ENCODE results near the gene UNK. TPM values are rescaled to one million over a fixed set of nuclear protein-coding genes. Genes with fewer than 3 reads are reported as not detected.

The UNK gene
- total RNA-seq, 4 donors from 2014 or later: 18.0 to 23.7 (median 20.0) TPM

GRCh38 chr17:75842411-75842810 lies 57.8 kb downstream of the UNK start:
- no peak overlapping the region for H3K4me3 ChIP-seq
- no peaks in the 10 kb centered on the region for H3K27me3 ChIP-seq
- WGBS: 88% methylated on average over 15 of the region's 18 CpGs
- no peaks in the 10 kb centered on the region for H3K9me3 ChIP-seq
- intact Hi-C loops (cut with DNase I): no loop called here
- no peak overlapping the region for H3K27ac ChIP-seq (replicated peaks in 1 of 4)
- DNase-seq (ENCODE audit: extremely low spot score): no peak
- TF ChIP-seq POLR2AphosphoS5 (IDR thresholded peaks at IDR 0.05) (no peak), EP300 (IDR thresholded peaks at IDR 0.05) (no peak), CTCF (IDR thresholded peaks at IDR 0.05) (no peak), POLR2A (IDR thresholded peaks at IDR 0.05; ENCODE audit: low read depth) (no peak)
- peaks cover 32 to 35% (median 32%) of the 10 kb centered on the region in 4 donors for H3K4me1 ChIP-seq
- H3K36me3 ChIP-seq: peaks cover 16 to 59% (median 25%) of the 10 kb centered on the region in 4 donors

GRCh38 chr17:75842963-75843576 lies 58.5 kb downstream of the UNK start:
- Histone ChIP-seq H3K27me3 (no peaks in the 10 kb centered on the region), H3K9me3 (no peaks in the 10 kb centered on the region), H3K36me3 (peaks cover 23 to 66% (median 32%) of the 10 kb centered on the region in 4 donors), H3K4me3 (peak overlapping the region; percentile 20 to 50 (median 30)), H3K27ac (replicated peaks in 1 of 4) (peak overlapping the region in 3 of 4 donors; percentile 71 to 73 (median 73)), H3K4me1 (peaks cover 37 to 42% (median 39%) of the 10 kb centered on the region in 4 donors)
- 98% methylated on average over 5 of the region's 22 CpGs for WGBS
- intact Hi-C loops (cut with DNase I): no loop called here
- DNase-seq (ENCODE audit: extremely low spot score): no peak
- TF ChIP-seq POLR2AphosphoS5 (IDR thresholded peaks at IDR 0.05) (no peak), POLR2A (IDR thresholded peaks at IDR 0.05; ENCODE audit: low read depth) (no peak), CTCF (IDR thresholded peaks at IDR 0.05) (no peak), EP300 (IDR thresholded peaks at IDR 0.05) (no peak)

- H3K27me3 ChIP-seq: no peaks in the 10 kb centered on the region
- DNase-seq (ENCODE audit: extremely low spot score): no peak
- WGBS: 61% methylated on average over 13 of the region's 35 CpGs
- intact Hi-C loops (cut with DNase I): no loop called here
- H3K4me1 ChIP-seq: peaks cover 44 to 50% (median 47%) of the 10 kb centered on the region in 4 donors
- H3K36me3 ChIP-seq: peaks cover 29 to 67% (median 38%) of the 10 kb centered on the region in 4 donors
- peak within 1 kb of the TSS; percentile 71 to 73 (median 72) for H3K27ac ChIP-seq (replicated peaks in 1 of 4)
- no peak for TF ChIP-seq EP300 (IDR thresholded peaks at IDR 0.05)
- TF ChIP-seq POLR2A (IDR thresholded peaks at IDR 0.05; ENCODE audit: low read depth): no peak
- no peak for TF ChIP-seq POLR2AphosphoS5 (IDR thresholded peaks at IDR 0.05)
- TF ChIP-seq CTCF (IDR thresholded peaks at IDR 0.05): no peak
- H3K9me3 ChIP-seq: no peaks in the 10 kb centered on the region
- peak within 1 kb of the TSS; percentile 20 to 50 (median 30) for H3K4me3 ChIP-seq
Observed at GRCh38 chr17:75843577-75844529, 59.2 kb downstream of the UNK start, which contains the start of gene UNC13D. Gene UNC13D (minus strand): TSS chr17:75844404. CDS start chr17:75844337, 67 bp downstream.

GRCh38 chr17:75844530-75845057 lies 60.0 kb downstream of the UNK start:
- WGBS: 20% methylated on average over 1 of the region's 14 CpGs
- Histone ChIP-seq H3K4me1 (peaks cover 51 to 57% (median 54%) of the 10 kb centered on the region in 4 donors), H3K27ac (replicated peaks in 1 of 4) (peak overlapping the region; percentile 71 to 73 (median 72)), H3K9me3 (no peaks in the 10 kb centered on the region), H3K36me3 (peaks cover 33 to 67% (median 45%) of the 10 kb centered on the region in 4 donors), H3K27me3 (no peaks in the 10 kb centered on the region), H3K4me3 (peak overlapping the region; percentile 20 to 50 (median 30))
- DNase-seq (ENCODE audit: extremely low spot score): no peak
- intact Hi-C loops (cut with DNase I): loop anchor here (5.0 kb wide), 1 partner anchor 38 kb away; no protein-coding TSS in a partner anchor
- TF ChIP-seq POLR2AphosphoS5 (IDR thresholded peaks at IDR 0.05): no peak
- no peak for TF ChIP-seq EP300 (IDR thresholded peaks at IDR 0.05)
- TF ChIP-seq POLR2A (IDR thresholded peaks at IDR 0.05; ENCODE audit: low read depth): no peak
- no peak for TF ChIP-seq CTCF (IDR thresholded peaks at IDR 0.05)

All from esophagus muscularis mucosa (tissue), 4 donors.